Measurements from ENCODE around the gene OGDH. TPM values are rescaled to one million over a fixed set of nuclear protein-coding genes. Genes with fewer than 3 reads are reported as not detected.

The OGDH gene
- total RNA-seq, 1 experiment from 2014 or later: 69.1 TPM

DNA sequence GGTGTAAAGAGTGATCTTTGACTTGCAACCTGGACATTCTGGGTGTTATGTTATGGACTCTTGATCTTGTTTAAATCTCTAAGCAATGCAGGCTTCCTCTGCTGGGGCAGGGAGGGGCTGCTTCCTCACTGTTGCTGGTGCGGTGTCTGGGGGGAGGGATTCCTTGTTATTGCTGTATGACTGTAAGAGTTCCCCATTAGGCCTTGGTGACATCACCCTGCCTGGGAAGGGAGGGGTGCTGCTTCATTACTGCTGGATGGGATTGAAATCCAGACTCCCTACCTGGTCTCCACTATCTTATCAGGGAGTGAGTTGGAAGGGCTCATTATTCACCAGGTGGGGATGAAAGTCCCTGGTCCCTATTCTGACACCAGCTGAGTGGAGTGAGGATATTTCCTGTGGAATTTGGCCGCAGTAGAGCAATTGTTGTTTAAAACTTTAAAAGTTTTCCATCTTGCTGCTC is 8.8 kb downstream of the OGDH start (continued):
- TF ChIP-seq, protein P1, sequence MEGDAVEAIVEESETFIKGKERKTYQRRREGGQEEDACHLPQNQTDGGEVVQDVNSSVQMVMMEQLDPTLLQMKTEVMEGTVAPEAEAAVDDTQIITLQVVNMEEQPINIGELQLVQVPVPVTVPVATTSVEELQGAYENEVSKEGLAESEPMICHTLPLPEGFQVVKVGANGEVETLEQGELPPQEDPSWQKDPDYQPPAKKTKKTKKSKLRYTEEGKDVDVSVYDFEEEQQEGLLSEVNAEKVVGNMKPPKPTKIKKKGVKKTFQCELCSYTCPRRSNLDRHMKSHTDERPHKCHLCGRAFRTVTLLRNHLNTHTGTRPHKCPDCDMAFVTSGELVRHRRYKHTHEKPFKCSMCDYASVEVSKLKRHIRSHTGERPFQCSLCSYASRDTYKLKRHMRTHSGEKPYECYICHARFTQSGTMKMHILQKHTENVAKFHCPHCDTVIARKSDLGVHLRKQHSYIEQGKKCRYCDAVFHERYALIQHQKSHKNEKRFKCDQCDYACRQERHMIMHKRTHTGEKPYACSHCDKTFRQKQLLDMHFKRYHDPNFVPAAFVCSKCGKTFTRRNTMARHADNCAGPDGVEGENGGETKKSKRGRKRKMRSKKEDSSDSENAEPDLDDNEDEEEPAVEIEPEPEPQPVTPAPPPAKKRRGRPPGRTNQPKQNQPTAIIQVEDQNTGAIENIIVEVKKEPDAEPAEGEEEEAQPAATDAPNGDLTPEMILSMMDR (IDR thresholded peaks at IDR 0.05 in 2 of 3, conservative IDR thresholded peaks at IDR 0.05 in 1 of 3; ENCODE audit: borderline replicate concordance in 1 of 3, insufficient read depth in 1 of 3, low read depth in 2 of 3, low read length in 2 of 3): no peak
- TF ChIP-seq ZNF274 (IDR thresholded peaks at IDR 0.05; ENCODE audit: low read depth, low read length): no peak

DNA sequence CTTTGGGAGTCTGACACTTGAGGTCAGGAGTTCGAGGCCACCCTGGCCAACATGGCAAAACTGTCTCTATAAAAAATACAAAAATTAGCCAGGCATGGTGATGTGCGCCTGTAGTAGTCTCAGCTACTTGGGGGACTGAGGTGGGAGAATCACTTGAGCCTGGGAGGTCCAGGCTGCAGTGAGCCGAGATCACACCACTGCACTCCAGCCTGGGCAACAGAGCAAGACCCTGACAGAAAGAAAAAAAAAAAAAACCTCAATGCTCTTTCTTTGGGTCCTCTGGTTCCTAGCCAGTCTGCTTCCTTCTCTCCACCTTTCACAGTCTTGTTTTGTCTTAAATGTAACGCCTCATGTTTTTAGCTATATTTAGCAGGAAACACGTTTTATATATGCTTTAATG is 9.4 kb downstream of the OGDH start:
- no peak overlapping the region for H3K9ac ChIP-seq (ENCODE audit: low read length)
- no TSS peak for BruUV-seq (replicated peaks)
- peaks cover 93% of the 10 kb centered on the region for H3K79me2 ChIP-seq (ENCODE audit: insufficient read depth, low read length)
- no peaks in the 10 kb centered on the region; a peak in 1 of 4 replicates for H3K36me3 ChIP-seq (ENCODE audit: control insufficient read depth in 1 of 2, insufficient read depth in 2 of 2, low read length in 2 of 2)
- no peaks in the 10 kb centered on the region for H4K20me1 ChIP-seq (ENCODE audit: insufficient read depth)
- ChIA-PET POLR2A (no interaction called here), CTCF (no interaction called here), RAD21 (ENCODE audit: low non-redundant PET in 1 of 2, low total read pairs in 2 of 2, uncharacterized antibody in 2 of 2, unreplicated experiment in 2 of 2) (no interaction called here)
- no peak overlapping the region for H3K4me3 ChIP-seq (replicated peaks in 1 of 2; ENCODE audit: low read depth in 1 of 2, low read length in 2 of 2)
- ATAC-seq: no peak
- no peaks in the 10 kb centered on the region for H3K27me3 ChIP-seq (ENCODE audit: insufficient read depth, low read length)
- intact Hi-C loops (cut with micrococcal nuclease): no loop called here
- DNase-seq (ENCODE audit: low read depth, low spot score): no peak
- H3K27ac ChIP-seq (ENCODE audit: low read depth, low read length): no peak overlapping the region
- TF ChIP-seq, protein P2, sequence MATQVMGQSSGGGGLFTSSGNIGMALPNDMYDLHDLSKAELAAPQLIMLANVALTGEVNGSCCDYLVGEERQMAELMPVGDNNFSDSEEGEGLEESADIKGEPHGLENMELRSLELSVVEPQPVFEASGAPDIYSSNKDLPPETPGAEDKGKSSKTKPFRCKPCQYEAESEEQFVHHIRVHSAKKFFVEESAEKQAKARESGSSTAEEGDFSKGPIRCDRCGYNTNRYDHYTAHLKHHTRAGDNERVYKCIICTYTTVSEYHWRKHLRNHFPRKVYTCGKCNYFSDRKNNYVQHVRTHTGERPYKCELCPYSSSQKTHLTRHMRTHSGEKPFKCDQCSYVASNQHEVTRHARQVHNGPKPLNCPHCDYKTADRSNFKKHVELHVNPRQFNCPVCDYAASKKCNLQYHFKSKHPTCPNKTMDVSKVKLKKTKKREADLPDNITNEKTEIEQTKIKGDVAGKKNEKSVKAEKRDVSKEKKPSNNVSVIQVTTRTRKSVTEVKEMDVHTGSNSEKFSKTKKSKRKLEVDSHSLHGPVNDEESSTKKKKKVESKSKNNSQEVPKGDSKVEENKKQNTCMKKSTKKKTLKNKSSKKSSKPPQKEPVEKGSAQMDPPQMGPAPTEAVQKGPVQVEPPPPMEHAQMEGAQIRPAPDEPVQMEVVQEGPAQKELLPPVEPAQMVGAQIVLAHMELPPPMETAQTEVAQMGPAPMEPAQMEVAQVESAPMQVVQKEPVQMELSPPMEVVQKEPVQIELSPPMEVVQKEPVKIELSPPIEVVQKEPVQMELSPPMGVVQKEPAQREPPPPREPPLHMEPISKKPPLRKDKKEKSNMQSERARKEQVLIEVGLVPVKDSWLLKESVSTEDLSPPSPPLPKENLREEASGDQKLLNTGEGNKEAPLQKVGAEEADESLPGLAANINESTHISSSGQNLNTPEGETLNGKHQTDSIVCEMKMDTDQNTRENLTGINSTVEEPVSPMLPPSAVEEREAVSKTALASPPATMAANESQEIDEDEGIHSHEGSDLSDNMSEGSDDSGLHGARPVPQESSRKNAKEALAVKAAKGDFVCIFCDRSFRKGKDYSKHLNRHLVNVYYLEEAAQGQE (IDR thresholded peaks at IDR 0.05; ENCODE audit: low read depth): no peak
- TF ChIP-seq CBX3 (IDR thresholded peaks at IDR 0.05; ENCODE audit: low read depth): no peak
- TF ChIP-seq, protein P3, sequence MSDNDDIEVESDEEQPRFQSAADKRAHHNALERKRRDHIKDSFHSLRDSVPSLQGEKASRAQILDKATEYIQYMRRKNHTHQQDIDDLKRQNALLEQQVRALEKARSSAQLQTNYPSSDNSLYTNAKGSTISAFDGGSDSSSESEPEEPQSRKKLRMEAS (IDR thresholded peaks at IDR 0.05): no peak
- H3K4me1 ChIP-seq (ENCODE audit: control insufficient read depth in 1 of 2, insufficient read depth in 2 of 2, low read length in 2 of 2): peaks cover 14 to 56% of the 10 kb centered on the region in 2 experiments
- H3K4me2 ChIP-seq (ENCODE audit: low read length): 0 out of 2 replicates have a peak overlapping the region, but pooled peaks have one; percentile 4
- no peak overlapping the region for H2AFZ ChIP-seq (ENCODE audit: low read depth, low read length, poor library complexity, severe bottlenecking)
- no peaks in the 10 kb centered on the region for H3K9me3 ChIP-seq (ENCODE audit: control insufficient read depth in 1 of 2, insufficient read depth in 1 of 2, low read depth in 1 of 2, low read length in 2 of 2)
- H3K9me2 ChIP-seq (ENCODE audit: insufficient read depth): no peaks in the 10 kb centered on the region

Data from HCT116 (cell line).